NK-92 treated with Interleukin-12 subunit alpha and Interleukin-12 subunit beta, amount 100 ng/mL, for 24 hours (cell line): ENCODE measurements around the gene TMEM134.

ENCODE experiments used
- DNase-seq: peaks from one replicate; lab custom pipeline; 2025; lab: John Stamatoyannopoulos, UW

TMEM134 gene

DNA sequence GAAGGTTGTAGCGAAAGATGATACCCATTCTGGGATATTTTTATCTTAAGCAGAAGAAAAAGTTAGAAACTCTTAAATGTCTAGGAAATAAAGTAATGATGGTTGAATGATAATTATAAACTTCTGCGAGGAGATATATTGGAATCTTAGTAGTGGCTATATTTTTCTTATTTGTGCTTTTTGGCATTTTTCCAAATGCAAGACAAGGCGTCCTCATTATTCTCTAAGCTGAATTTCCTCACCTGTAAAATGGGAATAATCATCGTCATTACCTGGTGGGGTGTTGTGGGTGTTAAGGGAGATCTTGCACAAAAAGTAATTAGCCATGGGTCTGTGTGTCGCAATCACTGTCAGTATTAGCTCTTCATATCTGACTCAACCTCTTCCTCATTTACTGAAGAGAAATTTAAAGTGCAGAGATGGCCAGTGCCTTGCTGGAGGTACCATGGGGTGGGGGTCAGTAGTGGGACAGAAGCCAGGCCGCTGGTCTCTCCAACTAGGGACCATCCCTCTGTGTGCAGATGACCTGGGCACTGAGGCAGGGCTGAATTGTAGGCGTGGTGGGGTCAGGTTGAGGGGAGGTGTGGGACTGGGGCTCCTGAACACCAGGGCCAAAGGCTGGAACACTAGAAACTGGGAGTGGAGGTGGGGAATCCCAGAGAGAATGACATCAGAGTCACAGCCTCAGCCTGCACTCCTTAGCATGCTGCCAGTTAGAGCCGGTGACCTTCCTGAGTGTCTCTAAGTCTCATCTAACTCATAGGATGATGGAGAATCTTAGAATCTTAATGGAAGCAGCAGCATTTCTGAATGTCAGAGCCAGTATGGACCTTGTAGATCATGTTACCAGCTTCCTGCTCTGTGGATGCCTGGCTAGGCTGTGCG is 32.0 kb upstream of the TMEM134 start:
- no peak for DNase-seq

- no peak for DNase-seq
Observed at GRCh38 chr11:67500484-67500821, 31.4 kb upstream of the TMEM134 start.

- DNase-seq = no peak
Observed at GRCh38 chr11:67499808-67500483, 30.9 kb upstream of the TMEM134 start.

DNA sequence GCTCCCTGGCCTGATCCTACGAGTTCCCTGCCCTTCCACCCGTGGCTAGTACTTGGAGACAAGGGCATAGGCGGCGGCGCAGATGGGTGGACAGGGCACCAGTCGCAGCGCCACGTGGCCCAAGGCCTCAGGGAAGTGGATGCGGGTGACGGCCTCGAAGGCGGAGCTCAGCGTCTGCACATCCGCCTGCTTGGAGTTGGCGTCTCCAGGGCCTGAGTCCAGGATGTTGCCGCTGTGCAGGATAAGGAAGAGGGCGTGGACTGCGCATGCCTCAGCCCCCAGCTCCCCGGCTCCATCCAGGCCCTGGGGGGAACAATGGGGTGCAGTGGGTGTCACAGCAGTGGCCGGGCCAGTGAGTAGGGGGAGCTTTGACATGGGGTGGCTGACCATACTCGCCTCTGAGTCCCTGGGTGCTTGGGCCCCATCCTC is 29.5 kb upstream of the TMEM134 start:
- no peak for DNase-seq

DNA sequence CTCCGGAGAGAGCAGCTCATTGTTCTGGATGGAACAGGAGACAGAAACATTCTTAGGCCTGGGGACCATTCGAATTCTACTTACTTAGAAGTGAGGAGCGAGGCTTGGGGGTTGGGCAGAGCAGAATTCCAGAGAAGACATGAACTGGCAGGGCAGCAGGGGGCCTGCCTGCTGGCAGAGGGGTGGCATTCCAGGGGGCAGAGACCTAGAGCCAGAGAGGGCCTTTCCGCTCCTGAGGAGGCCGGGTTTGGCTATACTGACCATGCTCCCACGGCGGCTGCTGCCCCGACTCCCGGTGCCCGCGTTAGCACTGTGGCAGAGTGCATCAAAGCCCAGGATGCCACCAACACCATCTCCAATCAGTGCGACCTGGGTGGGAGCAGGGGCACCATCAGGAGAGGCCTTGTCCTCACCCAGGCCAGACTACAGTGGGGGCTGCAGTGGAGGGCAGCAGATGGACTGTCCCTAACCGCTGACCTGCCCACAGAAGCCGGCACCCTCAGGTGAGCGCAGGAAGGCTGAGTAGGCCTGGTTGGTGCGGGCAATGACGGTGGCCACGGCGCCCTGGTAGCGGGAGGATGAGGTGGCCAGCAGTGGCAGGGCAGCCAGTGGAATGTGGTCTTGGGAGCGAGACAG is 28.7 kb upstream of the TMEM134 start:
- DNase-seq = no peak

DNA sequence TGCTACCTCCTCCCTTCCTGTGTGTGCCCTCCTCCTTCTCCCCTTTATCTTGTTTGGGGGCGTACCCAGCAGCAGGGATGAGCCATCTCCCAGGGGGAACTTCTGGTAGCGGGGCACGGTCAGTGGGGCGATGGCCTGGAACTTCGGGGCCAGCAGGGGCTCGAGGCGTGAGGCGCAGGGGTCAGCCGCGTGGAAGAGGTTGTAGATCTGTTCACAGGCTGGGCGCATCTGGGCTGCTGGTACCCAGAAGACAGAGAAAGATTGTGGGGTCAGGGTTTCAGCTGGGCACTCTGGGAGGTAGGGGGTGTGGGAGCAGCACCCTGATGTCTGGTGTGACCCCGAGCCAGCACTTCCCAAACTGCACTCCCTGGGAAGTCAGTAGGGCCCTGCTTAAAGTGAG is 27.1 kb upstream of the TMEM134 start:
- no peak for DNase-seq

DNA sequence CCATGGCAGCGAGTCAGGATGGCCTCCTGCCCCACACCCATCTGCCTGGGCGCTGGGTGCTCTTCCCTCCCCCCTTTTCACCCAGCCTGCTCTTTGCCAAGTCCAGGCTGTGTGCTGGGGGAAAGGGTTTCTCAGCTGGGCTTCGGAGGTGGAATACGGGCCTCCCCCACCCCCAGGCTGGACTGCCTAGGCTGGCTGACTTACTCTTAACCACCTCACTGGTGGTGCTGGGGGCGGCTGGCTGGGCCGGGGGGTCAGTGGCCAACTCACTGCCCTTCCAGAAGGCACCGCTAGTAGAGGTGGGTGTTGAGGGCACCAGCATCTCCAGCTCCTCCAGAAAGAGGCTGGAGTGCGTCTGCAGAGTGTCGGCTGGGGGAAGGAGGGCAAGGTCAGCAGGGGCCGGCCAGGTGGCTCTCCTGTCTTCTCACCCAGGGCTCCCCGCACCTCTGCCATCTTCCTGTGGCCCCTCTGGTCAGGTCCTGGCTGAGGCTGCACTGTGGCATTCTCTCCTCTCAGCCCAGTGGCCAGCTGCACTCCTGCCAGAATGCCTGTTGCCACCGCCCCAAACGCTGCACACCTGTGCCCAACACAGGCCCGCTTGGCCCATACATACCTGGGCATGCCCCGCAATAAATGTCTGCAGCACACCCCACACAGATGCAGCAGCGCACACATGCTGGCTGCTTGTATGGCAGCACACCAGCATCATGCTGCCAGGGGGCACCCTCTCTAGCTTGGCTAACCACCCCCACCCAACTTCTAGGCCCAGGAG is 26.4 kb upstream of the TMEM134 start:
- no peak for DNase-seq

GRCh38 chr11:67494371-67495233 is 25.6 kb upstream of the TMEM134 start:
- DNase-seq = no peak

GRCh38 chr11:67493548-67494370 is 24.7 kb upstream of the TMEM134 start:
- no peak for DNase-seq

DNA sequence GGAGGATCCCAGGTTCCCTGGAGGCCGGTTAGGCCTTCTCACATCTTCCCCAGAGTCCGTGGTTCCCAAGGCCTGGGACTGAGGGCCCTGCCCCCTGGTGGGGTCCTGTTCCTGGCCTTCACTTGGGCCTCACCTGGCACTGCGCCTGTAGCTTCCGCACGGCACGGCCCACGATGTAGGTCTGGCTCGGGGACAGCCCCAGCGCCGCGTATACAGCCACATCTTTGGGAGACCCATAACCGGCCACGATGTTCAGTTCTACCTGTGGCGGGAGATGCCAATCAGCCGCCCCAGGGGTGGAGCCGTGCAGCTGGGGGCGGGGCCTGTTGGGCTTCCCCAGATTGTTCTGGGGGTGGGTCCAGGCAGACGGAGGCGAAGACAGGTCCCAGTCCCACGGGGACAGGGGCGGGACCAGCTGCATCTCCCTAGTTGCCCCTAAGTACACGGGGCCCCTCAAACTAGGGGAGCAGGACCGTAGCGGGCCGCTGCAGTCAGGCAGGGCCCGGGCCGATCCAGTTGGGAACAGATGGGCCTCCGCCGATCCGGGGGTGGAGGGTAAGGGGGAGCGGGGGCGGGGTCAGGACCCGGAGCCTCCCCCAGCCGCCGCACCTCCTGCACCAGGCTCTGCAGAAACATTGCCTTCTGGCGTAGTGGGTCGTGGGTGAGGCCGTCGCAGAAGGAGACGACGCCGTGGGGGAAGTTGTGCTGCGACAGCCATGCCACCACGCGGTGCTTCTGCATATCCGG is 23.9 kb upstream of the TMEM134 start:
- DNase-seq = no peak

DNA sequence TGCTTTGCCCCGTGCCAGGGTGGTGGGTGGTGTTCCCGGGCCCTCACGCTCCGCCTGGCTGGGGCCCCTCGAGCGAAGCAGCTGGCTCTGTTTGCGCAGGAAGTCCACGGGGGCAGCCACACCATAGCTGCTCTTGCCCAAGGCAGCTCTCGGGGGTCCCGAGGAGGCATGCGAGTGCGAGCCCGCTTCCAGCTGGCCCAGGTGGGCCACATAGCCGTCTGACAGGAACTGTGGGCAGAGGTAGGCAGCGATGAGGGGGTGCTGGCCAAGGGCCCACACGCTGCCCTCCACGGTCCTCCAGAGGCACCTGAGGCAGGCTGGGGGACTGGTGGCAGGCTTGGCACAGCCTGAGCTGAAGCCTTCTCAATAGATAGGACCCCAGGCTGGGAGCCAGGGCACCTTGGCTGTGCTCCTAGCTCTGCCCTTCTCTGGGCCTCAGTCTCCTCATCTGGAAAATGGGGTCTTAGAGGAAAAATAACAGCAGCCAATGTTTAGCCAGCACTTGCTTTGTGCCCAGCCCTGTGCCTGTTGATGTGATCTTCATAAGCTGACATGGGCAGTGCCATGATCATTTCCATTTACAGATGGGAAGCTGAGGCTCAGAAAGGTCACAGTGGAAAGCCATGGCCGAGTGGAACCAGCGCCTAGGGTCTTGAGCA is 23.1 kb upstream of the TMEM134 start:
- DNase-seq = no peak

- DNase-seq = no peak
Observed at GRCh38 chr11:67491276-67492068, 22.4 kb upstream of the TMEM134 start.

GRCh38 chr11:67490727-67491065 is 21.6 kb upstream of the TMEM134 start:
- no peak for DNase-seq

- DNase-seq = no peak
Observed at GRCh38 chr11:67489885-67490726, 21.1 kb upstream of the TMEM134 start.

DNA sequence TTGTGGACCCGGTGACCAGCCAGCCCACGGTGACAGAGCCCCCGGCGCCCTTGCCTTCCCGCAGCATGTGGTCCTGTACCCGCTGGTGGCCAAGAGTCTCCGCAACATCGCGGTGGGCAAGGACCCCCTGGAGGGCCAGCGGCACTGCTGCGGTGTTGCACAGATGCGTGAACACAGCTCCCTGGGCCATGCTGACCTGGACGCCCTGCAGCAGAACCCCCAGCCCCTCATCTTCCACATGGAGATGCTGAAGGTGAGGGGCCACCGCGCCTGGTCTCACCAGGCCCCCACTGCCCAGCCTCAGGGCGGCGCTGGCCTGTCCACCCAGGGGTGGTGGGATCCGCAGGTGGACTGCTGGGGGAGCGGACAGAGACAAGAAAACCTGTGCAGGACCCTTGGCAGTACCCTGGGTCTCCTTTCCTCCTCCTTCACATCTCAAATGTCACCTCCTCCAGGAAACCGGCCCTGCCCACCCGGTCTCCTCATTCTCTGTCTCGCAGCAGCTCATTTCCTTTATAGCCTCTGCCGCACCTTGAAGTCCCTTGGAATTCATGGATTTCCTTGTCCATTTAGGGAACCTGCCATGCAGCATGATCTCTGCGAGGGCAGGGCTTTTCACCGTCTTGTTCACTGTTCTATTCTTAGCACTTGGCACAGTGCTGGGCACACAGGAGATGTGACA is 20.3 kb upstream of the TMEM134 start:
- DNase-seq = no peak

DNA sequence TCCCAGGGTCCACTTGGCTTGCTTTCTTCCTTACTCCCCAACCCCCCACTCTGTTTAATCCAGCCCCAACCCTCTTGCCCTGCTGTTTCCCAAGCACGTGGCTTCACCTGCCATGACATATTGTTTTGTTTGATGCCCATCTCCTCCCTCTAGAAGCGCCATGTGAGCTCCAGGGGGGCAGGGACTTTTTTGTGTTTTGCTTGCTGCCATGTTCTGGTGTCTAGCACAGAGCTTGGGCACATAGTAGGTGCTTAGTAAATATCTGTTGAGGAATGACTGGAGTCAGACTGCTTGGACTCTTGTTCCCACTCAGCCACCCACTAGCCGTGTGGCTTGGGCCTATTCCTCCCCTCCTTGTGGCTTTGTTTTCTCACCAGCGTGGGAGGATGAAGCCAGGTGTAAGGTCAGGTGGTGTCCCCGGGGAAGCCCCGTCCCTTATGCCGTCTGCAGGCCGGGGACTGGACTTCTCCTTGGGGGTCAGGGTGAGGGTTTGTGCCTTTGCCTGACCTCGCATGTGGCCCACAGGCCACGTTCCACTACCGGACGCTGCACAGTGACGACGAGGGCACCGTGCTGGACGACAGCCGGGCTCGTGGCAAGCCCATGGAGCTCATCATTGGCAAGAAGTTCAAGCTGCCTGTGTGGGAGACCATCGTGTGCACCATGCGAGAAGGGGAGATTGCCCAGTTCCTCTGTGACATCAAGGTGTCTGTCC is 17.6 kb upstream of the TMEM134 start:
- no peak for DNase-seq
